SJSA1 (cell line): Measurements from ENCODE around the gene APLF. TPM values are rescaled to one million over a fixed set of nuclear protein-coding genes. Genes with fewer than 3 reads are reported as not detected.
A peak's percentile ranks its signal among the peaks of the same experiment; 100 is the strongest.
"Not testable (repeated sequence)": the region's sequence is repeated elsewhere in the genome, so short reads cannot be mapped to it uniquely, and the experiment has no call there.

Experiments used
- DNase-seq, 2 experiments: peaks; one replicate each; pipeline ENCODE4 v3.0.0-alpha.2; 2015 to 2020; ENCODE audit warnings: low spot score in 2 of 2, low read depth in 1 of 2
- H3K27ac ChIP-seq: fragments of 250-450 bp; sonication (Bioruptor Pico); 2 replicates; pipeline ENCODE4 v1.5.1; 2020; ENCODE audit warnings: mild to moderate bottlenecking, moderate library complexity
- H3K27me3 ChIP-seq: fragments of 250-450 bp; sonication (Bioruptor Pico); replicated peaks from 2 replicates; pipeline ENCODE4 v1.5.1; 2020; ENCODE audit warnings: mild to moderate bottlenecking, moderate library complexity
- H3K36me3 ChIP-seq: fragments of 250-450 bp; sonication (Bioruptor Pico); 2 replicates; pipeline ENCODE4 v1.5.1; 2020; ENCODE audit warnings: mild to moderate bottlenecking
- H3K4me1 ChIP-seq: fragments of 250-450 bp; sonication (Bioruptor Pico); replicated peaks from 2 replicates; pipeline ENCODE4 v1.6.1; 2021; ENCODE audit warnings: mild to moderate bottlenecking
- H3K4me3 ChIP-seq: fragments of 250-450 bp; sonication (Bioruptor Pico); 2 replicates; pipeline ENCODE4 v1.5.1; 2020; ENCODE audit warnings: mild to moderate bottlenecking
- H3K9me3 ChIP-seq: fragments of 250-450 bp; sonication (Bioruptor Pico); replicated peaks from 2 replicates; pipeline ENCODE4 v1.5.1; 2020; ENCODE audit warnings: mild to moderate bottlenecking
- total RNA-seq: library from RNA; depleted of rRNA; stranded (reverse); fragments of >200 nt; shearing (Covaris generic); gene quantifications from 2 replicates; pipeline ENCODE4 v1.2.3, GENCODE V29; 2014

The APLF gene
- total RNA-seq, 1 experiment from 2014 or later, result 1.8 TPM

- H3K36me3 ChIP-seq, result no peaks in the 10 kb centered on the region
- no peak overlapping the region for H3K4me3 ChIP-seq
- H3K4me1 ChIP-seq, result no peaks in the 10 kb centered on the region
- DNase-seq, result no peak
- H3K9me3 ChIP-seq, result no peaks in the 10 kb centered on the region
- H3K27ac ChIP-seq, result no peak overlapping the region
- no peaks in the 10 kb centered on the region for H3K27me3 ChIP-seq
These were observed 45.6 kb downstream of the APLF start for GRCh38 chr2:68512966-68513365.

GRCh38 chr2:68514316-68514929, 47.0 kb downstream of the APLF start:
- H3K4me3 ChIP-seq, result no peak overlapping the region
- no peaks in the 10 kb centered on the region for H3K9me3 ChIP-seq
- H3K36me3 ChIP-seq, result no peaks in the 10 kb centered on the region
- no peak overlapping the region for H3K27ac ChIP-seq
- DNase-seq, result no peak
- no peaks in the 10 kb centered on the region for H3K4me1 ChIP-seq
- H3K27me3 ChIP-seq, result no peaks in the 10 kb centered on the region

GRCh38 chr2:68516051-68516955, 48.9 kb downstream of the APLF start:
- H3K27ac ChIP-seq, result no peak overlapping the region
- H3K4me3 ChIP-seq, result no peak overlapping the region
- H3K4me1 ChIP-seq, result no peaks in the 10 kb centered on the region
- no peak for DNase-seq
- H3K36me3 ChIP-seq, result no peaks in the 10 kb centered on the region
- no peaks in the 10 kb centered on the region for H3K27me3 ChIP-seq
- no peaks in the 10 kb centered on the region for H3K9me3 ChIP-seq

- DNase-seq, result no peak
- no peak overlapping the region for H3K4me3 ChIP-seq
- H3K36me3 ChIP-seq, result no peaks in the 10 kb centered on the region
- no peaks in the 10 kb centered on the region for H3K4me1 ChIP-seq
- H3K9me3 ChIP-seq, result no peaks in the 10 kb centered on the region
- H3K27ac ChIP-seq, result no peak overlapping the region
- H3K27me3 ChIP-seq, result no peaks in the 10 kb centered on the region
These were observed 51.9 kb downstream of the APLF start for GRCh38 chr2:68519236-68519635.

- Histone ChIP-seq H3K36me3 (no peaks in the 10 kb centered on the region), H3K27ac (no peak overlapping the region), H3K4me3 (no peak overlapping the region), H3K27me3 (no peaks in the 10 kb centered on the region), H3K4me1 (no peaks in the 10 kb centered on the region), H3K9me3 (no peaks in the 10 kb centered on the region)
- DNase-seq, result no peak
These were observed 53.7 kb downstream of the APLF start for GRCh38 chr2:68521037-68521436.

- not testable (repeated sequence) for H3K27ac ChIP-seq, H3K36me3 ChIP-seq, H3K9me3 ChIP-seq, DNase-seq, H3K27me3 ChIP-seq, H3K4me1 ChIP-seq, H3K4me3 ChIP-seq
These were observed 59.6 kb downstream of the APLF start for GRCh38 chr2:68526943-68527342.

GRCh38 chr2:68527343-68528081, 60.1 kb downstream of the APLF start:
- H3K36me3 ChIP-seq, H3K4me3 ChIP-seq, H3K9me3 ChIP-seq, H3K27me3 ChIP-seq, H3K27ac ChIP-seq, H3K4me1 ChIP-seq: not testable (repeated sequence)
- DNase-seq, result peak in 1 of 2 experiments; percentile 40

- not testable (repeated sequence) for H3K27ac ChIP-seq, H3K4me3 ChIP-seq, H3K4me1 ChIP-seq, H3K27me3 ChIP-seq, H3K36me3 ChIP-seq, DNase-seq, H3K9me3 ChIP-seq
These were observed 61.8 kb downstream of the APLF start for GRCh38 chr2:68529156-68529555.

GRCh38 chr2:68529651-68530050, 62.3 kb downstream of the APLF start:
- not testable (repeated sequence) for H3K4me3 ChIP-seq, H3K27ac ChIP-seq, H3K4me1 ChIP-seq, H3K36me3 ChIP-seq, H3K9me3 ChIP-seq, H3K27me3 ChIP-seq, DNase-seq

GRCh38 chr2:68536000-68536399, 68.6 kb downstream of the APLF start:
- no peak overlapping the region for H3K4me3 ChIP-seq
- no peaks in the 10 kb centered on the region for H3K4me1 ChIP-seq
- DNase-seq, result no peak
- H3K27me3 ChIP-seq, result no peaks in the 10 kb centered on the region
- H3K27ac ChIP-seq, result no peak overlapping the region
- no peaks in the 10 kb centered on the region for H3K9me3 ChIP-seq
- no peaks in the 10 kb centered on the region for H3K36me3 ChIP-seq

GRCh38 chr2:68537011-68537410, 69.6 kb downstream of the APLF start:
- H3K27ac ChIP-seq, result no peak overlapping the region
- no peaks in the 10 kb centered on the region for H3K27me3 ChIP-seq
- DNase-seq, result no peak
- H3K36me3 ChIP-seq, result no peaks in the 10 kb centered on the region
- H3K9me3 ChIP-seq, result no peaks in the 10 kb centered on the region
- no peaks in the 10 kb centered on the region for H3K4me1 ChIP-seq
- H3K4me3 ChIP-seq, result no peak overlapping the region

- no peak for DNase-seq
- Histone ChIP-seq H3K27ac (no peak overlapping the region), H3K9me3 (no peaks in the 10 kb centered on the region), H3K4me3 (no peak overlapping the region), H3K36me3 (no peaks in the 10 kb centered on the region), H3K27me3 (no peaks in the 10 kb centered on the region), H3K4me1 (no peaks in the 10 kb centered on the region)
These were observed 70.4 kb downstream of the APLF start for GRCh38 chr2:68537809-68538208.

GRCh38 chr2:68544811-68545210, 77.4 kb downstream of the APLF start:
- Histone ChIP-seq H3K9me3 (no peaks in the 10 kb centered on the region), H3K27me3 (no peaks in the 10 kb centered on the region)

GRCh38 chr2:68548396-68548795, 81.0 kb downstream of the APLF start:
- Histone ChIP-seq H3K36me3 (no peaks in the 10 kb centered on the region), H3K27ac (no peak overlapping the region), H3K9me3 (no peaks in the 10 kb centered on the region), H3K4me1 (no peaks in the 10 kb centered on the region), H3K27me3 (no peaks in the 10 kb centered on the region), H3K4me3 (no peak overlapping the region)
- DNase-seq, result peak in 1 of 2 experiments; percentile 4

More at GRCh38 chr2:68544811-68545210, 77.4 kb downstream of the APLF start:
- H3K4me3 ChIP-seq, result no peak overlapping the region
- H3K4me1 ChIP-seq, result no peaks in the 10 kb centered on the region
- no peak for DNase-seq
- H3K27ac ChIP-seq, result no peak overlapping the region
- H3K36me3 ChIP-seq, result no peaks in the 10 kb centered on the region
